HG02759 (cell line): ENCODE results near the gene RHOXF2.
"Not testable (repeated sequence)": the region's sequence is repeated elsewhere in the genome, so short reads cannot be mapped to it uniquely, and the experiment has no call there.

Experiments
- ATAC-seq: cut with Tn5 transposase; IDR thresholded peaks from one replicate; pipeline ENCODE4 v1.9.1; 2021; ENCODE audit warnings: mild to moderate bottlenecking, moderate library complexity; ENCODE audit not compliant: unreplicated experiment

Gene RHOXF2

GRCh38 chrX:120158313-120158712 lies at the start of gene RHOXF2:
TSS of gene RHOXF2 (plus strand) at chrX:120158613. CDS start at chrX:120158751, 138 bp downstream.
- not testable (repeated sequence) for ATAC-seq

GRCh38 chrX:120109378-120109777 lies 49.0 kb upstream of the RHOXF2 start:
- no peak for ATAC-seq

DNA sequence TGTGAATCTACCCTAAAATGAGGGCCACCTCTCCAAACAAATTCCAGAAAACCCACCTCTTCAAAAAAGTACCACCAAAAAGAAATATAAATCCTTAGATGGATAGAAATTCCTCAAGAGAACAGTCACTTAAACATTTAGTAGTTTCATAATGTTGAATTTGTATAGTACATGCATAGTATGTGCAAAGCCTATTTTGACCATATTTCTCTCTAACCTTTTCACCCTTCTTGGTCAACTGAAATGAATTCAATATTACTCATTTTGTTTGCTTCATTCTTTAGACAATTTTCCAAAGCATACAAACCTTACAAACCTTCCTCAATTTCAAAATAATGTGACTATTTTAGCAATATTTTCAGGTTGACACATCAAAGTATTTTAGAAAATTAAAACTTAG lies 46.8 kb upstream of the RHOXF2 start:
- no peak for ATAC-seq

DNA sequence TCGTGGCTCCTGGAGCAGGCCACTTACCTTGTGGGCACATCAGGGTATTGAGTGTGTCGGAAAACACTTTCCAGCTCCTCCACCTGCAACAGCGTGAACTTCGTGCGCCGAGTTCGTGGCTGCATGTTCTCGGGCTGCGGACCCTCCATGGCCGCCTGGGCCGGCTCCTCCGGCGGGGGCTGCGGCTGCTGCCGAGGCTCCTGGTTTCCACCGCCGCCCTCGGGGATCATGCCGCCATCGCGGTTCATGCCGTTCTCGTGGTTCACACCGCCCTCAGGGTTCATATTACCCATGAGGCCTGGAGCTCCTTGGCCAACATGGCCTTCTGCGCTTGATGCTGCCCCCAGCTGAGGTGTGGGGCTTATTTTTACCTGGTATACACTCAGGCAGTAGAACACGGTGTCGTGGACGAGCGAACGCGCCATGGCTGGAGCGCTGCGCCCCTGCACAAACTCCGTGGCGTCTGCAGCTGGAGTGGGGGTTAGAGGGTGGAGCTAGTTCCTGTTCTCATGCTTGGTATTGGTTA lies 42.9 kb upstream of the RHOXF2 start, which contains the start of gene RHOXF1:
RHOXF1 (minus strand) TSS at position 476 of the 526 bp plus-strand sequence; CDS start at position 425, 51 bp downstream.
- ATAC-seq, result no peak

DNA sequence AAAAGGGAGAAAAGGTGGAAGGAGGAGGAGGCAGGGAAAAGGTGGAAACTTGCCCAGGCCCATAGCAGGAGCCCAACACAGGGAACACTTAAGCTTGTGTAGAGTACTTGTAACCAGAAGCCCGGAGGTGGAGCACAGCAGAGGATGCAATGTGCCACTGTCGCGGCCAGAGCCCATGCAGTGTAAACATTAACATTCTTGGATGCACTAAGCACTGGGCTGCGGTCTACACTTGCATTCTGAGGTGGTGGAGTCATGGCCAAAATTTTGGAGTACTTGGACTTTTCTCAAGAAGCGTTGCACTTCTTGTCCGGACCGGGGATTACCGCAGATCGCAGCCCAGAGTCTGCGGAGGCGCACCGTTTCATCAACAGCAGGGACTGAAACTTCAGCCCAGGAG lies 38.2 kb upstream of the RHOXF2 start:
- ATAC-seq, result no peak

DNA sequence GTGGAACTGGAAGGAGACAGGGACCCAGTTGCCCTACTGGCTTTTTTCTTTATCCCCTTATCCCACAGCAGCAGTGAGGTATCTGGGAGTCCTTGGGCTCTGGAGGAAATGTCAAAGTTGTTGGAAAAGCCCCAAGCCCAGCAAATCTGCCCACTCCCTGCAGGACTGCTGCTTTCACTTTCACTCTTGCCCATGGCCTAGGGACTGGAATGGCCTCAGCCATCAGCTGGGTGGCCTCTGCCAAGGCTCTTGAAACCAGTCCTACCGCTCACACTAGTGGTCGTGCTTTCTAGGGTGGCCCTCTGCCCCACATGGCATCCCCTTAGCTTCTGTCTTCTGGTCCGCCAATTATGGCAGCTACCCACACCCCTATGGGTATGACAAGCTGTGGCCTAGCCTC lies 33.0 kb upstream of the RHOXF2 start:
- no peak for ATAC-seq

DNA sequence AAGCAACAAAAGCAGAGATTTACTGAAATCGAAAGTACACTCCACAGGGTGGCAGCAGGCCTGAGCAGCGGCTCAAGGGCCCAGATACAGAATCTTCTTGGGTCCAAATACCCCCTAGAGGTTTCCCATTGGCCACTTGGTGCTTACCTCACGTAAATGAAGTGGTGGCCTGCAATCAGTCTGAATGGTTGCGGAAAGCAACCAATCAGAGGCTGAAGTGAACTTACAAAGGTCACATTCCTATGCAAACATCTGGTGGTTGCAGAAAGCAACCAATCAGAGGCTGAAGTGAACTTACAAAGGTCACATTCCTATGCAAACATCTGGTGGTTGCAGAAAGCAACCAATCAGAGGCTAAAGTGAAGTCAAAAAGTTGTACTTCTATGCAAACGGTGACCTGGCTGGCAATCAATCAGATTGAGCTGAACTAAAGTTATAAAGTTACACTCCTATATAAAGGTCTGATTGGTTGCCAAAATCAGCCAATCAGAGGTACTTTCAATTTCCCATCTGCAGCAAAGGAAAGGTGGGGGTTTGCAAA lies 30.0 kb upstream of the RHOXF2 start:
- ATAC-seq, result not testable (repeated sequence)

- ATAC-seq, result no peak
Measured at GRCh38 chrX:120136128-120136527, 22.3 kb upstream of the RHOXF2 start.

- ATAC-seq, result no peak
Measured at GRCh38 chrX:120136840-120137239, 21.6 kb upstream of the RHOXF2 start.

DNA sequence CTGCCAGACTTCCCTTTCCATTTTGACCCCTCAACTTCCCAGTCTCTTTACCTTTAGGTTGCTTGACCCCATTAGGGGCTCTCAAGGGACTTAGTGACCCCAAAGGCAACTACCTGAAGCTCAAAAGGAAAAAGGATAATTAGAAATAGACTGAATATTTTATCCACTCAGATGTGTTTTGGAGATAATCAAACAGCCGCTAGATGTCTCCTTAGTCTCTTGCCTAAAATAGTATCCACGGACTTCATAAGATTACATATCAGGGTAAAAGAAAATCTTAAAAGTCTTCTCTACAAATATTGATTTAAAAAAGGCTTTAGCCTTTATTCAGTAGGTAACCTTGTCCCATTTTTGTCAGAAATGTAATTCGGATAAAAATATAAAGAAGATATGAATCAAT lies 21.0 kb upstream of the RHOXF2 start:
- ATAC-seq, result no peak

- no peak for ATAC-seq
Measured at GRCh38 chrX:120140293-120140981, 18.0 kb upstream of the RHOXF2 start.

DNA sequence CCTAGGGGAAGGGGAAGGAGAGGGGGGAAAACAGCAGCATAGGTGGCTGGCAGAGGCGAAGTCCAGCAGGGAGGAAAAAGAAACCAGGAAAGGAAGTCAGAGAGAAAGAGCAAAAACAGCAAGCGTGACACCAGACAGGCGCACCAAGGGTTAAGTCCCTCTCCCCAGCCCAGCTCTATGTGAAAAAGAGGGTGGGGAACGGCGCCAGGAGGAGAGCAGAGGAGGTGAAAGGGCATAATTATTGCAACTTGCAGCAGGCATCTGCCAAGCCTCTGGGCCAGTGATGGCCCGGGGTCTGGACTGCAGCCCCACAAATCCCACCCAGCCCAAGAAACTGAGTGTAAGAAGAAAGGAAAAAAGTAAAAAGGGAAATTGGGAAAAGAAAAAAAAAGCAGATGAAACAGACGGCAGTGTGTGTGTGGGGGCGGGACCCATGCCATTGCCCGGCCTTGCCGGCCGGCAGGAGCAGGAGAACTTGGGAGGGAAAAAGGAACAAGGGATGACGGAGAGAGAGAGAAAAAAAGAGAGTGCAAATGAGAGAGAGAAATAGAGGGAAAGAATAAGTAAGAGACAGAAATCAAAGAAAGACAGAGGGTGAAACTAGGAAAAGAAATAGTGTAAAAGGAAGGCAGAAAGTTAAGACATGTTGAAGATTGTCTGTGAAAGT lies 14.1 kb upstream of the RHOXF2 start:
- ATAC-seq, result no peak

- no peak for ATAC-seq
Measured at GRCh38 chrX:120145295-120145925, 13.0 kb upstream of the RHOXF2 start.

DNA sequence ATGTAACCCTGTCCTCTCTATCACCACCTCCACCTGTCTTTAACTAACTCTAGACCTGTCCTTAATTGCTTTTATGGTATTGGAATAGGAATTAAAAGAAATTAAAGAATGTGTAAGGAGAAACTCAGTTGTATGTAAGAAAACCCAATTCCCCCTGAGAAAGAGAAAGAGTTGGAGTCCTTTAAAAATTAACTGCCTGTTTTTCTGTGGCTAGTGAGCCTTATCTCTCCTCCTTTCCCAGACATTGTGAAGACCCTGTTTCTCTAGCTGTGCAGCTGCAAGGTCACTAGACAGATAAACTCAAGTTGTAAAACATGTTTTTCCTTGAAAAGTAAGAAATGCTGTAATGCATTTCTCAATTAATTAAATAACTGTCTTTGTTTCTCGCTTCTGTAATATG lies 12.1 kb upstream of the RHOXF2 start:
- not testable (repeated sequence) for ATAC-seq

- no peak for ATAC-seq
Measured at GRCh38 chrX:120147537-120147936, 10.9 kb upstream of the RHOXF2 start.

GRCh38 chrX:120150109-120150744 lies 8.2 kb upstream of the RHOXF2 start:
- ATAC-seq, result not testable (repeated sequence)

DNA sequence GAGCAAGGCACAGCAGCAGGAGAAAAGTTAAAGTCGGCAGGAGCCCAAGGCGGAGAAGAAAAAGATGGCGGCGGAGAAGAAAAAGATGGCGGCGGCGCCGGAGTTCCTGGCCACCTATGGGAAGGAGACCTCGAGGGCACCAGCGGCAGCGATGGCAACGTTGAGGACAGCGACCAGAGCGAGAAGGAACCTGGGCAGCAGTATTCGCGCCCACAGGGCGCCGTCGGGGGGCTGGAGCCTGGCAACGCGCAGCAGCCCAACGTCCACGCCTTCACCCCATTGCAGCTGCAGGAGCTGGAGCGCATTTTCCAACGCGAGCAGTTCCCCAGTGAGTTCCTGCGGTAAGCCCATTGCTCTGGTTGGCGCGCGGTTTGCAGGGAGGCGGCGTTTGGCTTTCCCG lies 673 bp downstream of the RHOXF2 start:
- not testable (repeated sequence) for ATAC-seq

- not testable (repeated sequence) for ATAC-seq
Measured at GRCh38 chrX:120193254-120193653, 34.8 kb downstream of the RHOXF2 start.

DNA sequence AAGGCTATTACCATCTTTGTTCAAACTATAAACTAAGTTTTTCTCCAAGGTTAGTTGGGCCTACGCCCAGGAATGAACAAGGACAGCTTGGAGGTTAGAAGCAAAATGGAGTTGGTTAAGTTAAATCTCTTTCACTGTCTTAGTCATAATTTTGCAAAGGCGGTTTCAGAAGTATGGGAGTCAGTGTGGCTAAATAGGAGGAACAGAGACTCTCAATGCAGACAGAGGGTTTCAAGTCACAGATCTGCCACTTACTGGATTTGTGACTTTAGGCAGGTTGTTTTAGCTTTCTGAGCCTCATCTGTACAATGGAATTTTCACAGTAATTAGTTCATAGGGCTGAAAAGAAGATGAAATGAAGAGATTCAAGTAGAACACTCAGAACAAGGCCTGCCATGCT lies 35.3 kb downstream of the RHOXF2 start:
- peak; percentile 70 for ATAC-seq

DNA sequence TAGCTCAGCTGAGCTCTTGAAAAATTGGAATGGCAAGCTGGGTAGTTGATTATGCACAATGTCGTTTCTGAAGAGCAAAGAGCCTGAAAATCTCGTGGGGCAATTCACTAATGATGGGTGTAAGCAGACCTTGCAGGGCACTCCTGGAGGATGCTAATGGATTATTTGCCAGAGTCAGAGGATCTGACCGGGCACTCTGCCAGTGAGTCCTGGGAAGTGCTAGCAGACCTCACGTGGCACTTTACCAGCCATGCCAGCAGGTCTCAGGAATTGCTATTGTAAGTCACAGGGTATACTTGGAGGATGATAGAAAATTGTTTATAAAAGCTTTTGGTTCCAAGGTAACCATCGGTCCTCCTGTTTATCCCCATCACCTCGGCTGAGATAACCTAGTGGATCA lies 37.4 kb downstream of the RHOXF2 start:
- ATAC-seq, result not testable (repeated sequence)
